Adrenal gland (tissue), 12 donors: ENCODE measurements around the gene CCDC149. TPM values are rescaled to one million over a fixed set of nuclear protein-coding genes. Genes with fewer than 3 reads are reported as not detected.

Experiments used
- DNase-seq, 7 donors: peaks; one replicate each; pipeline ENCODE4 v3.0.0-alpha.2; 2019 to 2020
- H3K27ac ChIP-seq, 5 donors: fragments of 200-600 bp; sonication (generic) in 4 of 5; 1 replicate in 3 of 5; 2 replicates in 2 of 5; pipeline versions ENCODE4 v1.5.1 to v1.8.0; 2016 to 2020; ENCODE audit warnings: mild to moderate bottlenecking in 1 of 5
- H3K27me3 ChIP-seq: fragments of 200-600 bp; 2 replicates; pipeline ENCODE4 v1.8.0; 2021
- H3K36me3 ChIP-seq, 2 donors: fragments of 200-600 bp; replicated peaks in 1 of 2; 1 replicate in 1 of 2; 2 replicates in 1 of 2; pipeline versions ENCODE4 v1.5.1 to v1.8.0; 2018 to 2022
- H3K4me1 ChIP-seq, 2 donors: fragments of 200-600 bp; replicated peaks in 1 of 2; 1 replicate in 1 of 2; 2 replicates in 1 of 2; pipeline versions ENCODE4 v1.5.1 to v1.8.0; 2018 to 2021
- H3K4me3 ChIP-seq, 4 donors: fragments of 200-600 bp; sonication (generic) in 3 of 4; one replicate each; pipeline ENCODE4 v1.5.1; 2016 to 2018
- H3K9me3 ChIP-seq, 3 donors: fragments of 200-600 bp; sonication (generic) in 1 of 3; replicated peaks in 1 of 3; 1 replicate in 2 of 3; 2 replicates in 1 of 3; pipeline versions ENCODE4 v1.5.1 to v1.8.0; 2016 to 2021
- CTCF ChIP-seq, 6 experiments: fragments of 450-650 bp in 4 of 6; fragments of 200-600 bp in 2 of 6; sonication (generic) in 1 of 6; IDR thresholded peaks; 1 replicate in 5 of 6; 2 replicates in 1 of 6; pipeline versions ENCODE4 v1.5.1 to v1.8.0; 2016 to 2021; ENCODE audit warnings: antibody characterized with exemption in 6 of 6, mild to moderate bottlenecking in 2 of 6, moderate library complexity in 1 of 6
- POLR2A ChIP-seq, 2 donors: fragments of 450-650 bp; IDR thresholded peaks; one replicate each; pipeline ENCODE4 v1.6.1; 2017; ENCODE audit warnings: antibody characterized with exemption in 2 of 2, mild to moderate bottlenecking in 2 of 2, moderate library complexity in 1 of 2
- WGBS, 4 donors: extraction: QIAGEN DNeasy Blood & Tissue Kit in 2 of 4; methylation state at CpG; one replicate each; pipeline versions ENCODE4 v1.1.5 to v1.1.7; 2013 to 2017; 5-methylcytosine and 5-hydroxymethylcytosine counted together
- intact Hi-C, 2 donors: fragments of 100-400 bp; cut with DNase I; formaldehyde crosslinking; loops; one replicate each; pipeline versions ENCODE4 v1.14.1 to v1.15.0; 2022 to 2023
- polyA plus RNA-seq, 3 donors: library from polyadenylated mRNA; stranded (reverse); fragments of 200-250 nt in 2 of 3; fragments of 350-450 nt in 1 of 3; fragmentation: Illumina TruSeq in 1 of 3; extraction: RNeasy Lipid Tissue Mini Kit (QIAGEN cat#74804) in 1 of 3; gene quantifications; one replicate each; pipeline ENCODE4 v1.2.3, GENCODE V29; 2013 to 2014
- total RNA-seq, 9 donors: library from RNA; depleted of rRNA in 4 of 9; stranded (reverse); fragments of >200 nt in 4 of 9; fragments of 120-200 nt in 1 of 9; fragmentation: NEBNext Ultra II Directional in 1 of 9; extraction: Animal tissue kit (Norgen Biotek cat#: 25700) in 1 of 9; gene quantifications; one replicate each; pipeline versions ENCODE4 v1.1.0 to v1.2.4, GENCODE V29; 2013 to 2023
- donor health status: healthy with polysubstance abuse.
- donor health status: Bipolar disorder and iron deficiency.
- donor health status: DM: yes; HTN: yes; CAD: no.
- donor health status: DM: no; HTN: no; CAD: no.
- donor health status: DM: no; HTN: no; CAD: no.
- donor health status: DM: yes; HTN: yes; CAD: no.

Gene CCDC149
- total and polyA plus RNA-seq, 12 donors, result 3.6 to 13.0 (median 8.4) TPM

- no peak for DNase-seq
- no peaks in the 10 kb centered on the region for H3K36me3 ChIP-seq
- H3K9me3 ChIP-seq, result no peaks in the 10 kb centered on the region
- H3K4me3 ChIP-seq, result no peak overlapping the region
- H3K27me3 ChIP-seq, result no peaks in the 10 kb centered on the region
- WGBS, 4 donors, result 50 to 73% (median 70%) methylated on average over 1 to 3 of the region's 3 CpGs
- TF ChIP-seq POLR2A (IDR thresholded peaks at IDR 0.05) (no peak), CTCF (IDR thresholded peaks at IDR 0.05) (no peak)
- H3K4me1 ChIP-seq, result no peaks in the 10 kb centered on the region
- H3K27ac ChIP-seq, result no peak overlapping the region
- intact Hi-C loops, result no loop called here
These were observed 142.7 kb downstream of the CCDC149 start for GRCh38 chr4:24770032-24770584.

GRCh38 chr4:24769571-24769970 lies 143.3 kb downstream of the CCDC149 start:
- no peaks in the 10 kb centered on the region for H3K36me3 ChIP-seq
- intact Hi-C loops, result no loop called here
- H3K27ac ChIP-seq, result no peak overlapping the region
- H3K9me3 ChIP-seq, result no peaks in the 10 kb centered on the region
- H3K4me3 ChIP-seq, result no peak overlapping the region
- 52 to 74% (median 70%) methylated on average over 2 of the region's 2 CpGs for WGBS, 4 donors
- H3K4me1 ChIP-seq, result no peaks in the 10 kb centered on the region
- no peak for DNase-seq
- H3K27me3 ChIP-seq, result no peaks in the 10 kb centered on the region
- TF ChIP-seq POLR2A (IDR thresholded peaks at IDR 0.05), result no peak
- TF ChIP-seq CTCF (IDR thresholded peaks at IDR 0.05), result no peak

- Histone ChIP-seq H3K27me3 (no peaks in the 10 kb centered on the region), H3K36me3 (no peaks in the 10 kb centered on the region), H3K27ac (no peak overlapping the region), H3K4me3 (no peak overlapping the region), H3K9me3 (no peaks in the 10 kb centered on the region), H3K4me1 (no peaks in the 10 kb centered on the region)
- intact Hi-C loops, result no loop called here
- DNase-seq, result no peak
- TF ChIP-seq POLR2A (IDR thresholded peaks at IDR 0.05), result no peak
- no peak for TF ChIP-seq CTCF (IDR thresholded peaks at IDR 0.05)
These were observed 144.2 kb downstream of the CCDC149 start for GRCh38 chr4:24768604-24769003.

- DNase-seq, result no peak
- H3K4me1 ChIP-seq, result no peaks in the 10 kb centered on the region
These were observed 144.8 kb downstream of the CCDC149 start for GRCh38 chr4:24768006-24768405.

More at GRCh38 chr4:24768006-24768405, 144.8 kb downstream of the CCDC149 start:
- Histone ChIP-seq H3K36me3 (no peaks in the 10 kb centered on the region), H3K27ac (no peak overlapping the region), H3K4me3 (no peak overlapping the region), H3K9me3 (no peaks in the 10 kb centered on the region), H3K27me3 (no peaks in the 10 kb centered on the region)
- 66 to 80% (median 76%) methylated on average over 5 of the region's 5 CpGs for WGBS, 4 donors
- intact Hi-C loops, result no loop called here
- no peak for TF ChIP-seq POLR2A (IDR thresholded peaks at IDR 0.05)
- TF ChIP-seq CTCF (IDR thresholded peaks at IDR 0.05), result no peak
